Activated CD8-positive, alpha-beta memory T cell treated with anti-CD3 and anti-CD28 coated beads, Interleukin-2, amount 50 U/mL, for 4 hours (primary cell): ENCODE results near the gene EDARADD.
A peak's percentile ranks its signal among the peaks of the same experiment; 100 is the strongest.

Experiments
- DNase-seq: peaks from one replicate; pipeline ENCODE4 v3.0.0-alpha.2; 2020

EDARADD gene

GRCh38 chr1:236395230-236395946 lies 1.3 kb downstream of the EDARADD start:
- peak; percentile 41 for DNase-seq

GRCh38 chr1:236395947-236396664 lies 2.0 kb downstream of the EDARADD start:
- no peak for DNase-seq

GRCh38 chr1:236396665-236397043 lies 2.6 kb downstream of the EDARADD start:
- DNase-seq = no peak

- no peak for DNase-seq
Observed at GRCh38 chr1:236397173-236397759, 3.2 kb downstream of the EDARADD start.

GRCh38 chr1:236398538-236398937 lies 4.5 kb downstream of the EDARADD start:
- no peak for DNase-seq

- no peak for DNase-seq
Observed at GRCh38 chr1:236400061-236400603, 6.0 kb downstream of the EDARADD start.

GRCh38 chr1:236401698-236402097 lies 7.6 kb downstream of the EDARADD start:
- no peak for DNase-seq

GRCh38 chr1:236403905-236404696 lies 10.0 kb downstream of the EDARADD start:
- no peak for DNase-seq

GRCh38 chr1:236407059-236407458 lies 13.0 kb downstream of the EDARADD start:
- DNase-seq = no peak

GRCh38 chr1:236413688-236414087 lies 19.6 kb downstream of the EDARADD start:
- DNase-seq = no peak

- no peak for DNase-seq
Observed at GRCh38 chr1:236416165-236416564, 22.1 kb downstream of the EDARADD start.

- DNase-seq = no peak
Observed at GRCh38 chr1:236417336-236417735, 23.2 kb downstream of the EDARADD start.

GRCh38 chr1:236419502-236419901 lies 25.4 kb downstream of the EDARADD start:
- no peak for DNase-seq

- no peak for DNase-seq
Observed at GRCh38 chr1:236421022-236421421, 26.9 kb downstream of the EDARADD start.

- no peak for DNase-seq
Observed at GRCh38 chr1:236421850-236422516, 27.9 kb downstream of the EDARADD start.

GRCh38 chr1:236422517-236422876 lies 28.4 kb downstream of the EDARADD start:
- DNase-seq = no peak

- DNase-seq = no peak
Observed at GRCh38 chr1:236425031-236425663, 31.1 kb downstream of the EDARADD start.

- no peak for DNase-seq
Observed at GRCh38 chr1:236426215-236426614, 32.1 kb downstream of the EDARADD start.

- no peak for DNase-seq
Observed at GRCh38 chr1:236429715-236430274, 35.7 kb downstream of the EDARADD start.

- no peak for DNase-seq
Observed at GRCh38 chr1:236433819-236434315, 39.8 kb downstream of the EDARADD start.

GRCh38 chr1:236438614-236439013 lies 44.5 kb downstream of the EDARADD start:
- DNase-seq = no peak
